Effector CD8-positive, alpha-beta T cell (primary cell): ENCODE measurements around the gene AOPEP.

Source experiments
- DNase-seq: peaks from one replicate; lab custom pipeline; 2025; lab: John Stamatoyannopoulos, UW

AOPEP gene

GRCh38 chr9:95083086-95083768, 356.7 kb downstream of the AOPEP start:
- no peak for DNase-seq

GRCh38 chr9:95084254-95084934, 357.9 kb downstream of the AOPEP start:
- DNase-seq = no peak

GRCh38 chr9:95085036-95085770, 358.7 kb downstream of the AOPEP start:
- DNase-seq = no peak

- no peak for DNase-seq
Measured at GRCh38 chr9:95085861-95086563, 359.5 kb downstream of the AOPEP start.

GRCh38 chr9:95086564-95086955, 360.1 kb downstream of the AOPEP start:
- no peak for DNase-seq

GRCh38 chr9:95087659-95088242, 361.3 kb downstream of the AOPEP start:
- DNase-seq = no peak

GRCh38 chr9:95088421-95089161, 362.1 kb downstream of the AOPEP start:
- no peak for DNase-seq

- no peak for DNase-seq
Measured at GRCh38 chr9:95089257-95090022, 362.9 kb downstream of the AOPEP start.

- no peak for DNase-seq
Measured at GRCh38 chr9:95090023-95090791, 363.7 kb downstream of the AOPEP start.

- DNase-seq = no peak
Measured at GRCh38 chr9:95090871-95091577, 364.5 kb downstream of the AOPEP start.

- DNase-seq = no peak
Measured at GRCh38 chr9:95091601-95092261, 365.2 kb downstream of the AOPEP start.

- DNase-seq = no peak
Measured at GRCh38 chr9:95092262-95093072, 366.0 kb downstream of the AOPEP start.

- no peak for DNase-seq
Measured at GRCh38 chr9:95093586-95093985, 367.1 kb downstream of the AOPEP start.

GRCh38 chr9:95094002-95094401, 367.5 kb downstream of the AOPEP start:
- no peak for DNase-seq

GRCh38 chr9:95095641-95096355, 369.3 kb downstream of the AOPEP start:
- DNase-seq = no peak

- no peak for DNase-seq
Measured at GRCh38 chr9:95096381-95096780, 369.9 kb downstream of the AOPEP start.

- DNase-seq = no peak
Measured at GRCh38 chr9:95096807-95097206, 370.3 kb downstream of the AOPEP start.
